Stimulated activated CD4-positive, alpha-beta T cell treated with anti-CD3 and anti-CD28 coated beads, Interleukin-2, amount 100 ng/mL, for 48 hours (primary cell): ENCODE data around the gene NOL4L.
A peak's percentile ranks its signal among the peaks of the same experiment; 100 is the strongest.

Source experiments
- DNase-seq, 2 donors: peaks; one replicate each; pipeline ENCODE4 v3.0.0-alpha.2; 2020

NOL4L gene

GRCh38 chr20:32538526-32538939, 46.6 kb downstream of the NOL4L start:
- DNase-seq: no peak

- DNase-seq: no peak
These were observed 47.2 kb downstream of the NOL4L start for GRCh38 chr20:32537657-32538525.

DNA sequence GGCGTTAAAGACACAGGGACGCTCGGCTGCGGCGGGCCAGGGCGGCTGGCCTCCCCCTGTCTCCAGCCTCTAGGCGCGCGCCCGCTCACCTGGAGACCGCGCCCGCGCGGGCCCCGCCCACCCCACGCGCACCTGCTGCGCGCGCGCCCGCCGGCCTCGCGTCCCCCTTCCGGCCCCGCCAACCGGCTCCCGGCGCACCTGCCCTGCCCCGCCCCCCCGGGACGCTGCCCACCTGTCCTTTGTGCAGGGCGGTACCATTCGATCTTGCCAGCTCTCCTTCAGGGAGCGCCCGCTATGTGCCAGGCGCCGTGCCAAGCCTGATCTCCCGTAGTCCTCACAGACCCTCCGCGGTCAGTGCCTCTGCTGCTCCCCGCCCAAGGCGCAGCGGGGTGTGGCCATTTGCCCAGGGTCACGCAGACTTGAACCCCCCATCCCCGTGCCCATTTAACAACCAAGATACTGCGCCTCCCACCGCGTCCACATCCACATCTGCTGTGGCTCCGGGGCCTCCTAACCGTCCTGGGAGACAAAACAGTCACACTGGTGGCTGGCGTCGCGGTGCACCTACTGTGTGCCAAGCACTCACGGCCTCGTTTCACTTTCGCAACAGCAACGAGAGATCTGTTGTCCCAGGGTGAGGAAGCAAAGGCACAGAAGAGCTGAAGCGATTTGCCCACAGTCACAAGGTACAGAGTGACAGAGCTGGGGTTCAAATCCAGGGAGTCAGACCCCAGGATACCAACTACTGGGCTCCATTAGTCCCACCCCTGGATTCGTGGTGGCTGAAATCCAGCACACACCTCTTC, 48.1 kb downstream of the NOL4L start:
- no peak for DNase-seq

DNA sequence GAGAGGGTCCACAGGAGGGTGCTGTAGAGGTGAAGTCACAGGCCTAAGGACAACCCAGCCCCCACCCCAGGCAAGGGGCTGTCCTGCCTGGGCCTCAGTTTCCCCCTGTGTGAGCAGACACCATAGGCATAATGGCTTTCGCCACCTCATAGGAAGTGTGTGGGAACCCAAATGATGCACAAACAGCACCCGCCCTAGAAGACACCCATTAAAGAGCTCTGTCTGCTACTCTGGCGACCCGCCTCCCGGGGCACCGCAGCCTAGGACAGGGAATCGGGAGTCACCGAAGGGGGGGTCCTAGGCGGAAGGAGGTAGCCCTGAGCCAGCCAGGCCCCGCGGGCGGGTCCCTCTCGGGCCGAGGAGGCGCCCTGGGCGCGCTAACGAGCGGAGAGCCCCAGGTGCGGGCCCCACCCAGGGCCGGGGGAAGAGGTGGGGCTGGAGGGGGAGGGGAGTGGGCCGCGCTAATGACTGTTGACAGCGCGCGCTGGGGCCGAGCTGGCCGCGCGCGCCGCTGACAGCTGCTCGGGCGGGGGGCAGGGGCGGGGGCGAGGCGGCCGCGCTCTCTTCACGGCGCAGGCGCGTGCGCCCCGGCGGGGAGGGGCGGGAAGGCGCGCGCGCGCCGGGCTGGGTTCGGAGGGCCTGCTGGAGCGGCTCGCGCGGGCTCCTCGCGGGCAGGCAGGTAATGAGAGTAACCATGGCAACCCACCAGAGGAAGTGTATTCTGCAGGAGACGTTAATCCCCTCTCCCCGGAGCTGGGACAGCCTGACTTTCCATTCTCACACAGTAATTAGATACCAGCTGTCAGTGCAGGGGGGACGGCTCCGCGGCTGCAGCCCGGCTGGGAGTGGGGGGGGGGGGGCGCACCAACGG, 48.9 kb downstream of the NOL4L start:
- DNase-seq: peak in 1 of 2 donors; percentile 62

- no peak for DNase-seq
These were observed 49.7 kb downstream of the NOL4L start for GRCh38 chr20:32535316-32535952.

- DNase-seq: no peak
These were observed 50.4 kb downstream of the NOL4L start for GRCh38 chr20:32534661-32535240.

- DNase-seq: no peak
These were observed 51.4 kb downstream of the NOL4L start for GRCh38 chr20:32533732-32534131.

GRCh38 chr20:32532246-32532645, 52.9 kb downstream of the NOL4L start:
- no peak for DNase-seq

- DNase-seq: no peak
These were observed 56.0 kb downstream of the NOL4L start for GRCh38 chr20:32528905-32529670.

- DNase-seq: no peak
These were observed 56.8 kb downstream of the NOL4L start for GRCh38 chr20:32528171-32528891.

DNA sequence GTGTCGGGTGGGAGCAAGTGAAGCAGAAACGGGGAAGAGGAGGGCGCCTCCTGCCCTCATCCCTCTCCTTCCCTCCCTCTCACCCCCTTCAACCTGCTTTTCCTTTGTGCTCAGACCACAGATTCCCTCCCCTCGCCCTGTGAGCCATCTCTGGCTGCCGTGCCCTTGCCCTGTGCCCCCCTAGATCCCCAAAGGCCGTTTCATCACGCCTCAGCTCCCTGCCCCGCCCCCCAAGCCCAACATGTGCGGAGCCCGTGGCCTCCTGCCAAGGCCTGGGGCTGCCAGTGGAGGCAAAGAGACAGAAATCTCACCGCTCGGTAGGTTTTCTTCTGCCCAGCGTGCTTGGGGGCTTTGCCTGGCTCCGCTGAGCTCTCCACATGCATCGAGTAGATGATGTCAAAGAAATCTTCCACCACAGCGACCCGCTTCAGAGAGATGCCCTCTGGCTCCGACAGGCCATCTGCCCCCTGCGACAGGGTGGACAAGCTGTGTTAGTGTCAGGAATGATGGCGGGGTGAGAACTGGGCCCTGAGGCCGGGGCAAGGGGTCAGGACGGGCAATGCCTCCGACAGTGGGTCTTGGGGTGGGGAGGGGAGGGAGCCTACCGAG, 57.6 kb downstream of the NOL4L start:
- DNase-seq: no peak

- no peak for DNase-seq
These were observed 58.1 kb downstream of the NOL4L start for GRCh38 chr20:32527052-32527446.

DNA sequence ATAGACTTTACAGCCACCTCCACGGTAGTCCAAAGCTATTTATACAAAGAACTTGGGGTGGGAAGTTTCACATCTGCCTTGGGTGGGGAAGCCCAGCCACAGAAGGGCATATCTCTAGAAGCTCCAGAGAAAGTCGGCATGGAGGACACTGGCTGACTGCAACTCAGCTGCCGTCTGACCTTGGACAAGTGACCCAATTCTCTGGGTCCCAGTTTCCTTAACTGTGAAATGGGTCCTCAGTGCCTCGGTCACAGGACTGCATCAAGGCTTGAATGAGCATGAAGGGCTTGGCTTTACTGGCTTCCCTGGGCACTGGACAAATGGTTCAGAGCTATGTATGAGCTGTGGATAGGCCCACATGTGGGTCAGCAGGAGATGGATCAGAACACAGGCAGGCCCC, 58.6 kb downstream of the NOL4L start:
- no peak for DNase-seq

DNA sequence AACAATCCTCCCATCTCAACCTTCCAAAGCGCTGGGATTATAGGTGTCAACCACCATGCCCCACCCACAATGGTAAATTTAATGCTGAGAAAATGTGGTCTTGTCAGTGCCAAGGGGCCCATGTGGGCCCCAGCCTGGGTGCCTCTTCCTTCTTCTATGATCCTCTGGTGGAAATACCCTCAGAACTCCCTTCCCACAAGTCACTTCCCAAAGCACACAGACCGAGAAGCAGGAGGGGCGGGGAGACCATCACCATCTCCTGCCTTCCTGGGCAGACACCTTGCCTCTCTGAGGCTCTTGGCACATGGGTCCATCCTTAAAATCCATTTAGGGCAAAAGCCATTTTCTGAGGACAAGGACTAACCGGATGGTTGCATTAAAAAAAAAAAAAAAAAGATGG, 59.0 kb downstream of the NOL4L start:
- DNase-seq: no peak

GRCh38 chr20:32524829-32525501, 60.2 kb downstream of the NOL4L start:
- no peak for DNase-seq

DNA sequence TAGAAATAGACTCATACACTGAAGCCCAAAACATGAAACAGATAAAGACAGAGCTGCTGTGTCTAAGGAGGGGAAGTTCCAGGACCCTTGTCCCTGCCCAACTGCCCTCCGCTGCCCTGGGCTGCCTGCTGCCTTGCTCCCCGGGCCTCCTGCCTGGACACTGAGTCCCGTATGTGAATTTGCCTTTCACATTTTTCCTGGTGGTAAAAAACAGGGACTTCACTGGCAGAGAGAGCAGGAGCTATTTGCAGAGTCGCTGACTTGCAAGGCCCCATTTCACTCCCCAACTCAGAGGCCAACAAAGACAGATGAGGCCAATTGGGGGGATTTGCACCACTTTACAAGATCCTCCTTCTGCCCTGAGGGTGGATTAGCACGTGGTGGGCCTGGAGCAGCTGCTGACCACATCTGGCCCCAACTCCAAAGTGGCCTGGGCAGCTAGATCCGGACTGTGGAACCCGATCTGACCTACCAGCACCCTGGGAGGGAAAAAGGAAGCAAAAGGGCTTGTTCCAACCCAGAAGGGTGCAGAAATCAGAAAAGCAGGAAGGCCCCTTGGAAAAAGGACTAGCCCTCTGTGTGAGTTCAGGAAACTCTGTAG, 61.4 kb downstream of the NOL4L start:
- DNase-seq: no peak

DNA sequence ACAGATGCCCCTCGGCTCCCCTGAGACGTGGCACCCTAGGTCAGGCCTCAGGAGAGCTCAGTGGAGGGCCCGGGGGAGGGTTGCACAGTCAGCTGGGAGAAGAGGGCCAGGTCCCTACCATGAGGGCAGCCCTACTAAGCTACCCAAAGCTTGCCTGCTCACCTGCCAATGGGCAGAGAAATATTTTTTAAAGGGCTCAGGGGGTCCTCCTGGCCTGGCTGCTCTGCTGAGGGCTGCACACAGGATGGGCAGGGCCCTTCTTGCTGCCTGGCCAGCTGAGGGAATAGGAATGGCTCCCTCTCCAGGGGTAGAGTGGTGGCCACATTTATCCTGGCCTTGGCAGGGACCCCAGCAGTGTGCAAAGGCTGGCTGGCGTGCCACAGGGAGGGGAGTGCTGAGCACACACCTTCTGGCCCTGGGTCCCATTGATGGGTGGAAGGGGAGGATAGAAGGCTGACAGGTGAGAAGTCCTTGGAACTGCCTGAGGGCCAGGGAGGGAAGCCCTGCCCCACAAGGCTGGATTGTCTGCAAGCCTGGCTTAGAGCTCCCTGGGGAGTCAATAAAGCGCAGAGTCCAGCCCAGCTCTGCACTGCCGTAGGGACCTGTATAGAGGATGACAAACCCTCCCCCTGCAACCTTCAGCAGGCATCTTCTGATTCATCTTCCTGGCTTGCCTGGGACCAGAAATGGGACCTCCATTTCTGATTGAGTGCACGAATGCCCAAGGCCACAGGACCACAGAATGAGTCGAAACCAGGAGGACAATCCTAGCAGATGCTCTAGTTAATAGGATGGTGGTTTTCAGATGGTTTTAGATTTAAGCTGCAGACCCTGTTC, 62.1 kb downstream of the NOL4L start:
- DNase-seq: no peak

- no peak for DNase-seq
These were observed 62.7 kb downstream of the NOL4L start for GRCh38 chr20:32522526-32522775.
